ENCODE measurements around the gene COG5. TPM values are rescaled to one million over a fixed set of nuclear protein-coding genes. Genes with fewer than 3 reads are reported as not detected.
"Not testable (repeated sequence)": the region's sequence is repeated elsewhere in the genome, so short reads cannot be mapped to it uniquely, and the experiment has no call there.

COG5 gene
- total RNA-seq, 1 experiment from 2014 or later = 31.1 TPM

GRCh38 chr7:107276220-107276827 is 287.4 kb downstream of the COG5 start:
- no peak for DNase-seq (ENCODE audit: low read depth)

GRCh38 chr7:107274506-107274905 is 289.2 kb downstream of the COG5 start:
- no peak for DNase-seq (ENCODE audit: low read depth)

GRCh38 chr7:107269790-107270189 is 293.9 kb downstream of the COG5 start:
- no peak for DNase-seq (ENCODE audit: low read depth)

- DNase-seq (ENCODE audit: low read depth) = no peak
These were observed 295.1 kb downstream of the COG5 start for GRCh38 chr7:107268594-107268993.

- no peak for DNase-seq (ENCODE audit: low read depth)
These were observed 296.6 kb downstream of the COG5 start for GRCh38 chr7:107267138-107267537.

- DNase-seq (ENCODE audit: low read depth) = no peak
These were observed 299.0 kb downstream of the COG5 start for GRCh38 chr7:107264723-107265122.

GRCh38 chr7:107262857-107263256 is 300.9 kb downstream of the COG5 start:
- no peak for DNase-seq (ENCODE audit: low read depth)

GRCh38 chr7:107258737-107259136 is 305.0 kb downstream of the COG5 start:
- DNase-seq (ENCODE audit: low read depth) = no peak

GRCh38 chr7:107255602-107256001 is 308.1 kb downstream of the COG5 start:
- DNase-seq (ENCODE audit: low read depth) = no peak

GRCh38 chr7:107254398-107254985 is 309.2 kb downstream of the COG5 start:
- DNase-seq (ENCODE audit: low read depth) = no peak

GRCh38 chr7:107253599-107253998 is 310.1 kb downstream of the COG5 start:
- DNase-seq (ENCODE audit: low read depth) = no peak

GRCh38 chr7:107251963-107252362 is 311.8 kb downstream of the COG5 start:
- no peak for DNase-seq (ENCODE audit: low read depth)

- DNase-seq (ENCODE audit: low read depth) = no peak
These were observed 315.0 kb downstream of the COG5 start for GRCh38 chr7:107248551-107249316.

GRCh38 chr7:107246836-107247235 is 316.9 kb downstream of the COG5 start:
- DNase-seq (ENCODE audit: low read depth) = not testable (repeated sequence)

GRCh38 chr7:107244613-107245012 is 319.1 kb downstream of the COG5 start:
- DNase-seq (ENCODE audit: low read depth) = no peak

- DNase-seq (ENCODE audit: low read depth) = no peak
These were observed 321.5 kb downstream of the COG5 start for GRCh38 chr7:107242267-107242666.

GRCh38 chr7:107237451-107237850 is 326.3 kb downstream of the COG5 start:
- DNase-seq (ENCODE audit: low read depth) = no peak

GRCh38 chr7:107236862-107237261 is 326.9 kb downstream of the COG5 start:
- peak; percentile 49 for DNase-seq (ENCODE audit: low read depth)

- DNase-seq (ENCODE audit: low read depth) = no peak
These were observed 329.3 kb downstream of the COG5 start for GRCh38 chr7:107234436-107234835.

- no peak for DNase-seq (ENCODE audit: low read depth)
These were observed 329.7 kb downstream of the COG5 start for GRCh38 chr7:107233981-107234380.

- DNase-seq (ENCODE audit: low read depth) = peak; percentile 22
These were observed 330.5 kb downstream of the COG5 start for GRCh38 chr7:107233174-107233573.

- DNase-seq (ENCODE audit: low read depth) = peak; percentile 96
These were observed 331.1 kb downstream of the COG5 start for GRCh38 chr7:107232568-107233090.

- DNase-seq (ENCODE audit: low read depth) = no peak
These were observed 333.4 kb downstream of the COG5 start for GRCh38 chr7:107230334-107230733.

Data from LHCN-M2 (cell line).